Keratinocyte (primary cell): Measurements from ENCODE around the gene NARS2. TPM values are rescaled to one million over a fixed set of nuclear protein-coding genes. Genes with fewer than 3 reads are reported as not detected.

Source experiments
- DNase-seq: peaks from one replicate; pipeline ENCODE4 v3.0.0-alpha.2; 2011; ENCODE audit warnings: low read depth, missing footprints, low spot score
- FAIRE-seq: peaks from 2 replicates; lab custom pipeline; 2011; peaks lifted over from hg19 to GRCh38; lab: Jason Lieb, UNC
- H2AFZ ChIP-seq: 2 replicates; pipeline ENCODE4 v1.6.0; 2012; ENCODE audit warnings: low read length, control low read depth, inconsistent platforms; ENCODE audit not compliant: control insufficient read depth
- H3K27ac ChIP-seq: 2 replicates; pipeline ENCODE4 v1.5.1; 2011; ENCODE audit warnings: low read length; ENCODE audit not compliant: control insufficient read depth, insufficient read depth
- H3K27me3 ChIP-seq: 3 replicates; pipeline ENCODE4 v1.6.0; 2011; ENCODE audit warnings: low read length; ENCODE audit not compliant: control insufficient read depth, insufficient read depth; ENCODE audit errors: extremely low read depth
- H3K36me3 ChIP-seq, 2 experiments: 2 replicates in 1 of 2; 3 replicates in 1 of 2; pipeline ENCODE4 v1.5.1; 2011; ENCODE audit warnings: low read length in 2 of 2, mild to moderate bottlenecking in 1 of 2; ENCODE audit not compliant: control insufficient read depth in 2 of 2, insufficient read depth in 2 of 2; ENCODE audit errors: extremely low read depth in 1 of 2
- H3K4me1 ChIP-seq: 3 replicates; pipeline ENCODE4 v1.5.1; 2011; ENCODE audit warnings: low read length; ENCODE audit not compliant: control insufficient read depth, insufficient read depth; ENCODE audit errors: extremely low read depth
- H3K4me2 ChIP-seq: 3 replicates; pipeline ENCODE4 v1.6.0; 2011; ENCODE audit warnings: low read depth, low read length; ENCODE audit not compliant: control insufficient read depth, insufficient read depth; ENCODE audit errors: extremely low read depth
- H3K4me3 ChIP-seq, 3 experiments: fragments of 200-600 bp in 1 of 3; sonication (generic) in 1 of 3; 2 replicates in 2 of 3; 3 replicates in 1 of 3; pipeline ENCODE4 v1.5.1; 2011 to 2016; ENCODE audit warnings: low read length in 3 of 3, mild to moderate bottlenecking in 3 of 3, control low read depth in 2 of 3, inconsistent platforms in 1 of 3, low read depth in 1 of 3, mixed read lengths in 1 of 3, mixed run types in 1 of 3, moderate library complexity in 1 of 3; ENCODE audit not compliant: control insufficient read depth in 2 of 3, insufficient read depth in 2 of 3; ENCODE audit errors: extremely low read depth in 1 of 3
- H3K79me2 ChIP-seq: 2 replicates; pipeline ENCODE4 v1.6.0; 2012; ENCODE audit warnings: low read length; ENCODE audit not compliant: control insufficient read depth, insufficient read depth
- H3K9ac ChIP-seq: 3 replicates; pipeline ENCODE4 v1.6.0; 2011; ENCODE audit warnings: low read length; ENCODE audit not compliant: control insufficient read depth, insufficient read depth; ENCODE audit errors: extremely low read depth
- H3K9me1 ChIP-seq: 3 replicates; pipeline ENCODE4 v1.6.0; 2011; ENCODE audit warnings: low read length; ENCODE audit not compliant: control insufficient read depth, insufficient read depth; ENCODE audit errors: extremely low read depth
- H3K9me3 ChIP-seq: 2 replicates; pipeline ENCODE4 v1.5.1; 2012; ENCODE audit warnings: low read depth, low read length; ENCODE audit not compliant: control insufficient read depth
- H4K20me1 ChIP-seq: 3 replicates; pipeline ENCODE4 v1.6.0; 2011; ENCODE audit warnings: low read length; ENCODE audit not compliant: control insufficient read depth, insufficient read depth; ENCODE audit errors: extremely low read depth
- CTCF ChIP-seq, 3 experiments: IDR thresholded peaks in 1 of 3; conservative IDR thresholded peaks in 1 of 3; optimal IDR thresholded peaks in 1 of 3; 2 replicates in 2 of 3; 3 replicates in 1 of 3; pipeline versions ENCODE3 to v1.5.1; 2011; ENCODE audit warnings: low read length in 3 of 3, mild to moderate bottlenecking in 3 of 3, moderate library complexity in 2 of 3, control low read depth in 1 of 3, inconsistent platforms in 1 of 3; ENCODE audit not compliant: insufficient read depth in 2 of 3; ENCODE audit errors: extremely low read depth in 1 of 3
- EZH2 ChIP-seq: IDR thresholded peaks from one replicate; pipeline ENCODE4 v1.6.1; 2012; ENCODE audit warnings: inconsistent platforms, mild to moderate bottlenecking, low read length, moderate library complexity
- dilution Hi-C: fragments of 300-500 bp; cut with MboI; formaldehyde crosslinking; loops from one replicate; pipeline ENCODE4 v1.7.0; 2020; ENCODE audit warnings: low sequenced_read_pairs; ENCODE audit not compliant: extremely low pct_ligation_motif_present
- polyA plus RNA-seq, 5 experiments: library from polyadenylated mRNA; depleted of rRNA in 3 of 5; stranded (reverse) in 3 of 5; stranded (forward) in 1 of 5; unstranded in 1 of 5; fragments of >200 nt; gene quantifications; 1 replicate in 1 of 5; 2 replicates in 3 of 5; 3 replicates in 1 of 5; pipeline versions ENCODE4 v1.2.1 to v1.2.3, GENCODE V29; 2011 to 2012; ENCODE audit warnings: missing spikeins in 2 of 5, low read depth in 1 of 5, low replicate concordance in 1 of 5

The NARS2 gene
- polyA plus RNA-seq, 1 donor (not counting 4 experiments of a cell fraction or from before 2014, with no cell fraction given), result 28.8 TPM

- H3K4me3 ChIP-seq, result no peak overlapping the region
- no peak for DNase-seq
Measured at GRCh38 chr11:78427615-78428265, 146.9 kb downstream of the NARS2 start.

GRCh38 chr11:78426845-78427244 is 147.8 kb downstream of the NARS2 start:
- dilution Hi-C loops, result no loop called here

More at GRCh38 chr11:78427615-78428265, 146.9 kb downstream of the NARS2 start:
- Histone ChIP-seq H3K36me3 (no peaks in the 10 kb centered on the region), H3K9ac (no peak overlapping the region), H4K20me1 (no peaks in the 10 kb centered on the region), H3K79me2 (no peaks in the 10 kb centered on the region), H3K9me1 (no peaks in the 10 kb centered on the region), H3K4me1 (peaks cover 11% of the 10 kb centered on the region), H3K27ac (no peak overlapping the region), H3K4me2 (no peak overlapping the region), H3K9me3 (no peaks in the 10 kb centered on the region), H2AFZ (no peak overlapping the region), H3K27me3 (no peaks in the 10 kb centered on the region)
- no peak for FAIRE-seq
- dilution Hi-C loops, result no loop called here
- TF ChIP-seq CTCF (optimal IDR thresholded peaks at IDR 0.05 in 1 of 3, IDR thresholded peaks at IDR 0.05 in 1 of 3, conservative IDR thresholded peaks at IDR 0.05 in 1 of 3; ENCODE audit: extremely low read depth in 1 of 3, insufficient read depth in 2 of 3, low read length in 3 of 3) (no peak), EZH2 (no peak)

More at GRCh38 chr11:78426845-78427244, 147.8 kb downstream of the NARS2 start:
- H4K20me1 ChIP-seq, result no peaks in the 10 kb centered on the region
- no peak overlapping the region for H3K27ac ChIP-seq
- no peaks in the 10 kb centered on the region for H3K79me2 ChIP-seq
- H3K9me3 ChIP-seq, result no peaks in the 10 kb centered on the region
- H3K4me2 ChIP-seq, result no peak overlapping the region
- FAIRE-seq, result no peak
- no peak overlapping the region for H3K9ac ChIP-seq
- H3K4me1 ChIP-seq, result peaks cover 8% of the 10 kb centered on the region
- H3K4me3 ChIP-seq, result no peak overlapping the region
- TF ChIP-seq EZH2, result no peak
- no peak for TF ChIP-seq CTCF (optimal IDR thresholded peaks at IDR 0.05 in 1 of 3, IDR thresholded peaks at IDR 0.05 in 1 of 3, conservative IDR thresholded peaks at IDR 0.05 in 1 of 3; ENCODE audit: extremely low read depth in 1 of 3, insufficient read depth in 2 of 3, low read length in 3 of 3)
- H2AFZ ChIP-seq, result no peak overlapping the region
- no peaks in the 10 kb centered on the region for H3K27me3 ChIP-seq
- no peaks in the 10 kb centered on the region for H3K9me1 ChIP-seq
- H3K36me3 ChIP-seq, result no peaks in the 10 kb centered on the region
- DNase-seq, result no peak
